Glutamatergic neuron (in vitro differentiated cells): ENCODE measurements around the gene PTPRG. TPM values are rescaled to one million over a fixed set of nuclear protein-coding genes. Genes with fewer than 3 reads are reported as not detected.

Source experiments
- DNase-seq: peaks from one replicate; pipeline ENCODE4 v3.0.0; 2022
- H3K27ac Mint-ChIP-seq: one replicate; pipeline ENCODE4 v1.8.0; 2020; ENCODE audit warnings: mild to moderate bottlenecking, mixed read lengths, inconsistent platforms; ENCODE audit not compliant: unreplicated experiment
- H3K27me3 Mint-ChIP-seq: one replicate; pipeline ENCODE4 v1.8.0; 2020; ENCODE audit warnings: mild to moderate bottlenecking, moderate library complexity, mixed read lengths, inconsistent platforms; ENCODE audit not compliant: unreplicated experiment
- H3K36me3 Mint-ChIP-seq: one replicate; pipeline ENCODE4 v1.8.0; 2020; ENCODE audit warnings: mild to moderate bottlenecking, mixed read lengths, inconsistent platforms; ENCODE audit not compliant: unreplicated experiment
- H3K4me1 Mint-ChIP-seq: one replicate; pipeline ENCODE4 v1.8.0; 2020; ENCODE audit warnings: mild to moderate bottlenecking, low read depth, mixed read lengths, inconsistent platforms; ENCODE audit not compliant: unreplicated experiment
- H3K4me3 Mint-ChIP-seq: one replicate; pipeline ENCODE4 v1.8.0; 2020; ENCODE audit warnings: mild to moderate bottlenecking, mixed read lengths, inconsistent platforms; ENCODE audit not compliant: unreplicated experiment
- H3K9me3 Mint-ChIP-seq: one replicate; pipeline ENCODE4 v1.8.0; 2020; ENCODE audit warnings: mild to moderate bottlenecking, moderate library complexity, mixed read lengths, inconsistent platforms; ENCODE audit not compliant: unreplicated experiment
- CTCF ChIP-seq: fragments of 200-600 bp; sonication (generic); IDR thresholded peaks from one replicate; pipeline ENCODE4 v1.5.0; 2021; ENCODE audit not compliant: partially characterized antibody, unreplicated experiment
- total RNA-seq: library from RNA; stranded (reverse); fragmentation: NEBNext Ultra II Directional; extraction: Animal tissue kit (Norgen Biotek cat#: 25700); gene quantifications from one replicate; pipeline ENCODE4 v1.2.1, GENCODE V29; 2021; ENCODE audit not compliant: unreplicated experiment

The PTPRG gene
- total RNA-seq, 1 donor from 2014 or later = 52.1 TPM

- Mint-ChIP-seq H3K27me3 (no peaks in the 10 kb centered on the region), H3K4me3 (no peak overlapping the region), H3K27ac (no peak overlapping the region), H3K4me1 (peaks cover 10% of the 10 kb centered on the region), H3K9me3 (peaks cover 8% of the 10 kb centered on the region), H3K36me3 (no peaks in the 10 kb centered on the region)
- TF ChIP-seq CTCF = no peak
- DNase-seq = no peak
Observed at GRCh38 chr3:62183087-62183486, 621.7 kb downstream of the PTPRG start.

- Mint-ChIP-seq H3K27ac (no peak overlapping the region), H3K4me3 (no peak overlapping the region)
- DNase-seq = no peak
Observed at GRCh38 chr3:62183969-62184368, 622.6 kb downstream of the PTPRG start.

GRCh38 chr3:62184559-62184958, 623.2 kb downstream of the PTPRG start:
- no peak overlapping the region for H3K27ac Mint-ChIP-seq

More at GRCh38 chr3:62183969-62184368, 622.6 kb downstream of the PTPRG start:
- Mint-ChIP-seq H3K36me3 (no peaks in the 10 kb centered on the region), H3K9me3 (peaks cover 8% of the 10 kb centered on the region), H3K4me1 (peaks cover 10% of the 10 kb centered on the region), H3K27me3 (no peaks in the 10 kb centered on the region)
- no peak for TF ChIP-seq CTCF

GRCh38 chr3:62187022-62187431, 625.7 kb downstream of the PTPRG start:
- DNase-seq = no peak
- H3K4me1 Mint-ChIP-seq = peaks cover 10% of the 10 kb centered on the region
- peaks cover 6% of the 10 kb centered on the region for H3K9me3 Mint-ChIP-seq
- peaks cover 4% of the 10 kb centered on the region for H3K27me3 Mint-ChIP-seq
- TF ChIP-seq CTCF = peak; percentile 71
- H3K36me3 Mint-ChIP-seq = no peaks in the 10 kb centered on the region
- no peak overlapping the region for H3K4me3 Mint-ChIP-seq
- H3K27ac Mint-ChIP-seq = no peak overlapping the region

More at GRCh38 chr3:62184559-62184958, 623.2 kb downstream of the PTPRG start:
- Mint-ChIP-seq H3K4me1 (peaks cover 10% of the 10 kb centered on the region), H3K36me3 (no peaks in the 10 kb centered on the region), H3K9me3 (peaks cover 8% of the 10 kb centered on the region), H3K27me3 (peaks cover under 1% of the 10 kb centered on the region), H3K4me3 (no peak overlapping the region)
- TF ChIP-seq CTCF = no peak
- DNase-seq = no peak

GRCh38 chr3:62188681-62189375, 627.5 kb downstream of the PTPRG start:
- H3K4me1 Mint-ChIP-seq = peaks cover 7% of the 10 kb centered on the region
- peak; percentile 91 for TF ChIP-seq CTCF
- peaks cover 4% of the 10 kb centered on the region for H3K9me3 Mint-ChIP-seq
- no peak overlapping the region for H3K27ac Mint-ChIP-seq
- DNase-seq = peak; percentile 80
- H3K36me3 Mint-ChIP-seq = no peaks in the 10 kb centered on the region
- H3K27me3 Mint-ChIP-seq = peaks cover 4% of the 10 kb centered on the region
- no peak overlapping the region for H3K4me3 Mint-ChIP-seq
